ENCODE results near the gene BNC2.

BNC2 gene

DNA sequence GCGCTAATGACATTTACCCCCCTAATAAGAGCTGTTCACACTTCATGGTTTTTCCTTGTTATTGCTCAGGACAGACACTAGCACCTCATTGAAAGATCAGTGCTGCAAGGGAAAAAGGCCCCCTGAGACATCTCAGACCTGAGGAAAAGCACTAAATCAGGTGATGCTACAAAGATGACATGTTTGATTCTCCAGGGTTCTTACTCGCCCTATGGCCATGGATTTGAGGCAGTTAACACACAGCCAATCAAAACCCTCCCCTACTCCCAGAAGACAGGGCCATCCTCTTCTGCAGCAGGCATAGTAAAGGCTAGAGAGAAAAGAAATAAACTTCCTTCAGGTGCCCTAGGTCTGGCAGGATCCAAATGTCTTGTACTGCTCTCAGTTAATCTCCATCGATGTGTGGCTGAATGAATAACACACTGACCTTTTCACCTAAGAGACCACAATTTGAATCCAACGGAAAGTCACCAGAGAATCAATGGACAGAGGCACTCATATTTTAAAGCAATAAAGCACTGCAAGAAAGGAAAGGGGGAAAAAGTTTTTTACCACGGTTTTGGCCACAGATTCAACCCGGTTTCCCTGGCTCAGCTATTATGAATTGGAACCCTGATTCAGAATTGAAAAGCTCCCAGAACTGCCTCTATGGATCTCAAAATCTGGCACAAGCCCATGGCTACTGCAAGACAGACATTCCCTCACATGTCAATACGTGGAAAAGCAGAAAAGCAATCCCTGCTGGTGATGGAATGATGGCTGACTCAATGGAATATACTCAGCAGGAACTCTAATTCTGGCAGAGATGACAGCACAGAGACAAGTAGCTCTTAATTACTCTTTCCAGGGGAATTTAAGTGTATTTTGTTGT is 329.5 kb downstream of the BNC2 start:
- TF ChIP-seq GATA3 (IDR thresholded peaks at IDR 0.05; ENCODE audit: low read depth, low read length) (no peak), GATA2 (IDR thresholded peaks at IDR 0.05; ENCODE audit: low read depth, low read length) (no peak)

DNA sequence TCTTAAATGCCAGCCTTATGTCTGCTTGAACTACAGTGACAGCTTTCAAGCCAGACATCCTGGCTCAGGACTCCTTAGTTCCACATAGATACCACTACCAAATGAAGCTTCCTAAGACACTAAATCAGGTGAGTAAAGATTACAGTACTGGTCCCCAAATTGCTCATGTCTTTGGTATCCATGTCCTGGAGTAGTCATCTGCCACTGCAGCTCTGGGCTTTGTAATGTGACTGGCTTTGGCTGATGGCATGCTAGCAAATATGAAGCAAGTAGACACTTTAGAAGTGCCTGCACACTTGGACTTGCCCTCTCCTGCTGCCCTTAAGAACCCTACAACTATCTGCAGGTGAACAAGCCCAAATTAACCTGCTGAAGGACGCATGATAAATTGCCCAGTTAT is 334.9 kb downstream of the BNC2 start:
- TF ChIP-seq GATA3 (IDR thresholded peaks at IDR 0.05; ENCODE audit: low read depth, low read length) (no peak), GATA2 (IDR thresholded peaks at IDR 0.05; ENCODE audit: low read depth, low read length) (no peak)

GRCh38 chr9:16532681-16533450 is 337.6 kb downstream of the BNC2 start:
- TF ChIP-seq GATA3 (IDR thresholded peaks at IDR 0.05; ENCODE audit: low read depth, low read length) (no peak), GATA2 (IDR thresholded peaks at IDR 0.05; ENCODE audit: low read depth, low read length) (no peak)

GRCh38 chr9:16532272-16532671 is 338.2 kb downstream of the BNC2 start:
- no peak for TF ChIP-seq GATA3 (IDR thresholded peaks at IDR 0.05; ENCODE audit: low read depth, low read length)
- TF ChIP-seq GATA2 (IDR thresholded peaks at IDR 0.05; ENCODE audit: low read depth, low read length) = no peak

GRCh38 chr9:16530669-16531642 is 339.5 kb downstream of the BNC2 start:
- TF ChIP-seq GATA2 (IDR thresholded peaks at IDR 0.05; ENCODE audit: low read depth, low read length) (no peak), GATA3 (IDR thresholded peaks at IDR 0.05; ENCODE audit: low read depth, low read length) (no peak)

- TF ChIP-seq GATA3 (IDR thresholded peaks at IDR 0.05; ENCODE audit: low read depth, low read length) (no peak), GATA2 (IDR thresholded peaks at IDR 0.05; ENCODE audit: low read depth, low read length) (no peak)
Observed at GRCh38 chr9:16527573-16527972, 342.9 kb downstream of the BNC2 start.

DNA sequence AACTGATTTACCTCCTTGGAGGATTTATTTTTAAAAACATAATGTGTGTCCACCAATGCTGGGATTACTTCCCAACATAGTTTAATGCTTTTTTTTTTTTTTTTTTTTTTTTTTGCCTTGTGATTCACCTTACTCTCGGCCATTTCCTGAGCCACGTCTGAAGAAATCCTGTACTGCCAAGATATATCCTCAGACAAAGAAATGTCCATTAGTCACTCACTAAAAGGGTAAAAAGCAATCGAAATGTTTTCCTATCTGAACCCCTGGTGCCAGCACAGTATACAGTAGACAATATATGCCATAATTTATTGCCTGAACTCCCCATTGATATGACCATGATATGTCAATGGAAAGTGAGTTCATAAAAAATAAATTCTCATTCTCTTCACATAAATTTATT is 344.1 kb downstream of the BNC2 start:
- TF ChIP-seq GATA3 (IDR thresholded peaks at IDR 0.05; ENCODE audit: low read depth, low read length) = no peak

- TF ChIP-seq GATA2 (IDR thresholded peaks at IDR 0.05; ENCODE audit: low read depth, low read length) (no peak), GATA3 (IDR thresholded peaks at IDR 0.05; ENCODE audit: low read depth, low read length) (no peak)
Observed at GRCh38 chr9:16524823-16525222, 345.6 kb downstream of the BNC2 start.

DNA sequence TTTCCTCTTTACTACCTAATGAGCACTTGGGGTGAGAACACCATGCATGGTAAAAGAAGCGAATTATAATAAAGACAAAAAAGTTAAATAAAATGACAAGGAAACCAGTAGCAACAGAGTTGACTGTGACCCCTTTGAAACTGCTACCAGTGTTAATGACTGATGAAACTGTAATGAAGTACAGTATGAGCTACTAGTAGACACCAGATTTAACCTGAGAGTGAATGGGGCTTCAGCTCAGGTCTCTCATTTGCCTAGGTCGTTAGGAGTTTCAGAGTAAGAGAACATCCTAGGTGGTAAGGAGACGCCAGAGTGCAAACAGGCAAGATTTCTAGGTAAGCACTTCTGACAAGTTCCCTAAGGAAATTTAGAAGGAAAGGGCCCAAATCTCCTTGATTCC is 346.4 kb downstream of the BNC2 start:
- no peak for TF ChIP-seq GATA2 (IDR thresholded peaks at IDR 0.05; ENCODE audit: low read depth, low read length)
- TF ChIP-seq GATA3 (IDR thresholded peaks at IDR 0.05; ENCODE audit: low read depth, low read length) = no peak

DNA sequence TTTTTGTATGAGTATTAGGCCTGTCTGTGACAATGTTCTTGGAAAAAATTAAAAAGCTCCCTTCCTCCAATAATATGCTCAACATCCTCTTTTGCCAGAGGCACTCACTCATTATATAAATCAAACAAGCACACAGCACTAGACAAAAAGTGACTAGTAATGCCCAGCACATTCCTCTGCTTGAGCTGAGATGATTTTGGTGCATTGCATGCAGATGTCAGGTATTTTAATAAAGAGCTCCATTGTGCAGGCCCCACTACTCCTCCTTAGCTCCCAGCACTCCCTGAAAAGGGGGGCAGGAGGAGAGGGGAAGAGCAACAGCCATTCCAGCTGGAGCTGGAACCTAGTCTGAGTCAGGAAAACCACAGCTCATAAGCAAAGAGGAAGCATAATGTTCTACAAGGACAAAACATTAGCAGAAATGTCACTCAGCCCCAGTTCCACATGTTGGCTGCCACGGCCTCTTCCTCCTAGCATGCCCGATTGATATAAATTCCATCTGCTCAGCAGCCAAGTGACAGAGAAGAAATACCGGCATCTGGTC is 348.5 kb downstream of the BNC2 start:
- TF ChIP-seq GATA3 (IDR thresholded peaks at IDR 0.05; ENCODE audit: low read depth, low read length) (no peak), GATA2 (IDR thresholded peaks at IDR 0.05; ENCODE audit: low read depth, low read length) (no peak)

GRCh38 chr9:16519001-16519400 is 351.5 kb downstream of the BNC2 start:
- TF ChIP-seq GATA2 (IDR thresholded peaks at IDR 0.05; ENCODE audit: low read depth, low read length) = no peak
- TF ChIP-seq GATA3 (IDR thresholded peaks at IDR 0.05; ENCODE audit: low read depth, low read length) = no peak

GRCh38 chr9:16516891-16517290 is 353.6 kb downstream of the BNC2 start:
- TF ChIP-seq GATA3 (IDR thresholded peaks at IDR 0.05; ENCODE audit: low read depth, low read length) (no peak), GATA2 (IDR thresholded peaks at IDR 0.05; ENCODE audit: low read depth, low read length) (no peak)

GRCh38 chr9:16515879-16516301 is 354.6 kb downstream of the BNC2 start:
- no peak for TF ChIP-seq GATA2 (IDR thresholded peaks at IDR 0.05; ENCODE audit: low read depth, low read length)
- TF ChIP-seq GATA3 (IDR thresholded peaks at IDR 0.05; ENCODE audit: low read depth, low read length) = no peak
